Transverse colon (tissue), 4 donors: ENCODE measurements around the gene TPPP2. TPM values are rescaled to one million over a fixed set of nuclear protein-coding genes. Genes with fewer than 3 reads are reported as not detected.
"Not testable (repeated sequence)": the region's sequence is repeated elsewhere in the genome, so short reads cannot be mapped to it uniquely, and the experiment has no call there.

Experiments
- DNase-seq: peaks from one replicate; pipeline ENCODE4 v3.0.0-alpha.2; 2019
- H3K27ac ChIP-seq, 4 donors: fragments of 200-600 bp; sonication (generic); 2 replicates each; pipeline ENCODE4 v1.5.1; 2016 to 2018; ENCODE audit warnings: inconsistent platforms in 4 of 4
- H3K27me3 ChIP-seq: fragments of 200-600 bp; sonication (generic); 2 replicates; pipeline ENCODE4 v1.5.1; 2017; ENCODE audit warnings: inconsistent platforms
- H3K36me3 ChIP-seq, 4 donors: fragments of 200-600 bp; sonication (generic); 2 replicates each; pipeline ENCODE4 v1.5.1; 2017 to 2019; ENCODE audit warnings: inconsistent platforms in 4 of 4
- H3K4me1 ChIP-seq, 4 donors: fragments of 200-600 bp; sonication (generic); 2 replicates each; pipeline ENCODE4 v1.5.1; 2017 to 2020; ENCODE audit warnings: inconsistent platforms in 4 of 4
- H3K4me3 ChIP-seq, 4 donors: fragments of 200-600 bp; sonication (generic); 1 replicate in 1 of 4; 2 replicates in 3 of 4; pipeline versions ENCODE4 v1.5.1 to v1.6.1; 2017 to 2019; ENCODE audit warnings: inconsistent platforms in 4 of 4
- H3K9me3 ChIP-seq, 2 donors: fragments of 200-600 bp; sonication (generic); 2 replicates each; pipeline ENCODE4 v1.5.1; 2017 to 2019; ENCODE audit warnings: inconsistent platforms in 2 of 2
- CTCF ChIP-seq, 5 experiments: fragments of 200-600 bp in 3 of 5; fragments of 450-650 bp in 2 of 5; sonication (generic) in 3 of 5; IDR thresholded peaks; 1 replicate in 2 of 5; 2 replicates in 3 of 5; pipeline ENCODE4 v1.5.1; 2016 to 2017; ENCODE audit warnings: antibody characterized with exemption in 5 of 5, inconsistent platforms in 3 of 5, mild to moderate bottlenecking in 2 of 5, moderate library complexity in 1 of 5
- EP300 ChIP-seq: sonication (generic); formaldehyde crosslinking; IDR thresholded peaks from one replicate; pipeline ENCODE4 v1.6.1; 2017; ENCODE audit warnings: antibody characterized with exemption, low read depth
- POLR2A ChIP-seq: fragments of 450-650 bp; IDR thresholded peaks from one replicate; pipeline ENCODE4 v1.6.1; 2016; ENCODE audit warnings: antibody characterized with exemption, mild to moderate bottlenecking, moderate library complexity
- POLR2AphosphoS5 ChIP-seq, 3 donors: sonication (generic); formaldehyde crosslinking; IDR thresholded peaks; one replicate each; pipeline ENCODE4 v1.6.1; 2016; ENCODE audit warnings: antibody characterized with exemption in 3 of 3
- WGBS, 2 donors: methylation state at CpG; one replicate each; pipeline ENCODE4 v1.1.5; 2018; ENCODE audit warnings: low coverage in 1 of 2; 5-methylcytosine and 5-hydroxymethylcytosine counted together
- in situ Hi-C, 4 donors: fragments of 200-750 bp; cut with MboI; loops; one replicate each; pipeline versions ENCODE4 v1.15.0 to v1.15.1; 2017; ENCODE audit warnings: low sequenced_read_pairs in 3 of 4, low pct_ligation_motif_present in 1 of 4, low pct_unique_long_range_greater_than_20kb in 1 of 4
- intact Hi-C: fragments of 100-400 bp; cut with DNase I; formaldehyde crosslinking; loops from one replicate; pipeline ENCODE4 v1.15.1; 2023; ENCODE audit warnings: low total_unique reads
- total RNA-seq, 4 donors: library from RNA; depleted of rRNA; stranded (reverse); fragments of >200 nt; gene quantifications; one replicate each; pipeline ENCODE4 v1.1.0, GENCODE V29; 2016

TPPP2 gene
- total RNA-seq, 4 donors from 2014 or later: not detected

- in situ Hi-C loops: no loop called here
- TF ChIP-seq POLR2AphosphoS5 (IDR thresholded peaks at IDR 0.05): peak; percentile 48 to 82 (median 63)
- TF ChIP-seq EP300: no peak
- TF ChIP-seq CTCF (IDR thresholded peaks at IDR 0.05): no peak
- TF ChIP-seq POLR2A: peak; percentile 34
- H3K9me3 ChIP-seq: no peaks in the 10 kb centered on the region
- no peaks in the 10 kb centered on the region for H3K27me3 ChIP-seq
- 27% methylated on average over 3 to 10 of the region's 10 CpGs for WGBS, 2 donors
- intact Hi-C loops: no loop called here
- no peaks in the 10 kb centered on the region for H3K36me3 ChIP-seq
- H3K4me3 ChIP-seq: no peak overlapping the region
- peak; percentile 87 for DNase-seq
- H3K27ac ChIP-seq: peak overlapping the region; percentile 75 to 83 (median 80)
- H3K4me1 ChIP-seq: peaks cover 28 to 35% (median 29%) of the 10 kb centered on the region in 4 donors
Observed at GRCh38 chr14:21038441-21039422, 8.7 kb downstream of the TPPP2 start.

- H3K27me3 ChIP-seq: no peaks in the 10 kb centered on the region
- no peaks in the 10 kb centered on the region for H3K9me3 ChIP-seq
- peak; percentile 45 for DNase-seq
- H3K27ac ChIP-seq: peak overlapping the region; percentile 75 to 83 (median 80)
- H3K4me3 ChIP-seq: no peak overlapping the region
- in situ Hi-C loops: no loop called here
- H3K4me1 ChIP-seq: peaks cover 28 to 43% (median 31%) of the 10 kb centered on the region in 4 donors
- H3K36me3 ChIP-seq: no peaks in the 10 kb centered on the region
- 36 to 46% methylated on average over 8 of the region's 8 CpGs for WGBS, 2 donors
- TF ChIP-seq EP300 (no peak), CTCF (IDR thresholded peaks at IDR 0.05) (peak; percentile 59 to 75 (median 63)), POLR2A (no peak), POLR2AphosphoS5 (IDR thresholded peaks at IDR 0.05) (no peak)
- intact Hi-C loops: loop anchor here (2.0 kb wide), 1 partner anchor 25 kb away; no protein-coding TSS in a partner anchor
Observed at GRCh38 chr14:21039585-21040369, 9.8 kb downstream of the TPPP2 start.

- no peak for TF ChIP-seq CTCF (IDR thresholded peaks at IDR 0.05)
- TF ChIP-seq POLR2A: no peak
- no peak for TF ChIP-seq EP300
- TF ChIP-seq POLR2AphosphoS5 (IDR thresholded peaks at IDR 0.05): no peak
Observed at GRCh38 chr14:21040370-21040925, 10.4 kb downstream of the TPPP2 start.

GRCh38 chr14:21040941-21041340, 10.9 kb downstream of the TPPP2 start:
- H3K4me1 ChIP-seq: peaks cover 28 to 43% (median 31%) of the 10 kb centered on the region in 4 donors
- in situ Hi-C loops, H3K27me3 ChIP-seq, H3K9me3 ChIP-seq, H3K4me3 ChIP-seq, H3K27ac ChIP-seq, H3K36me3 ChIP-seq, DNase-seq: not testable (repeated sequence)
- 74% methylated on average over 3 of the region's 3 CpGs; no CpG with 5 or more reads in 1 of the 2 donors for WGBS, 2 donors
- intact Hi-C loops: loop anchor here (2.0 kb wide), 1 partner anchor 26 kb away; no protein-coding TSS in a partner anchor

More at GRCh38 chr14:21040370-21040925, 10.4 kb downstream of the TPPP2 start:
- no peak overlapping the region for H3K4me3 ChIP-seq
- H3K4me1 ChIP-seq: peaks cover 28 to 43% (median 31%) of the 10 kb centered on the region in 4 donors
- in situ Hi-C loops (no loop called here), intact Hi-C loops (loop anchor here (2.0 kb wide), 1 partner anchor 26 kb away; no protein-coding TSS in a partner anchor)
- 79 to 82% methylated on average over 6 to 8 of the region's 8 CpGs for WGBS, 2 donors
- no peak for DNase-seq
- no peaks in the 10 kb centered on the region for H3K27me3 ChIP-seq
- H3K9me3 ChIP-seq: no peaks in the 10 kb centered on the region
- H3K36me3 ChIP-seq: no peaks in the 10 kb centered on the region
- H3K27ac ChIP-seq: peak overlapping the region in 1 of 4 donors; percentile 82
